ENCODE results near the gene OSBP2.
"Not testable (repeated sequence)": the region's sequence is repeated elsewhere in the genome, so short reads cannot be mapped to it uniquely, and the experiment has no call there.

Gene OSBP2

GRCh38 chr22:30774566-30774965, 79.9 kb downstream of the OSBP2 start:
- no peak overlapping the region for H3K4me2 ChIP-seq (ENCODE audit: low read length, poor library complexity, severe bottlenecking)
- no peak for DNase-seq
- no peak overlapping the region for H3K18ac ChIP-seq (ENCODE audit: low read depth in 1 of 2, low read length in 2 of 2)
- no peak overlapping the region for H3K4ac ChIP-seq (ENCODE audit: low read depth in 1 of 2, low read length in 2 of 2)
- H3K23ac ChIP-seq (ENCODE audit: low read length in 2 of 2), result no peak overlapping the region
- no peak overlapping the region for H3K4me3 ChIP-seq (ENCODE audit: insufficient read depth in 1 of 2, low read depth in 1 of 2, low read length in 2 of 2)
- H2BK12ac ChIP-seq (ENCODE audit: low read length in 2 of 2), result no peak overlapping the region
- H3K14ac ChIP-seq (ENCODE audit: low read length in 2 of 2), result no peak overlapping the region
- no peak overlapping the region for H2AK5ac ChIP-seq (ENCODE audit: low read length, severe bottlenecking)
- no peak overlapping the region for H2BK120ac ChIP-seq (ENCODE audit: low read depth, low read length)
- H4K8ac ChIP-seq (ENCODE audit: low read length), result no peak overlapping the region
- no peak overlapping the region for H3K27ac ChIP-seq (ENCODE audit: low read length, poor library complexity, severe bottlenecking)
- no peak overlapping the region for H2BK15ac ChIP-seq (ENCODE audit: low read depth, poor library complexity, severe bottlenecking)
- H2BK5ac ChIP-seq (ENCODE audit: low read depth, low read length, poor library complexity, severe bottlenecking), result no peak overlapping the region
- 92% methylated on average over 2 of the region's 4 CpGs for WGBS
- no peak overlapping the region for H2AFZ ChIP-seq (ENCODE audit: low read depth, low read length)
- H3K27me3 ChIP-seq (ENCODE audit: control insufficient read depth in 1 of 2, insufficient read depth in 1 of 2, low read length in 2 of 2), result peaks cover 0 to 12% of the 10 kb centered on the region in 2 experiments
- no peaks in the 10 kb centered on the region for H3K36me3 ChIP-seq (ENCODE audit: control insufficient read depth in 1 of 2, insufficient read depth in 2 of 2, low read depth in 1 of 2, low read length in 2 of 2)
- H3K9ac ChIP-seq (ENCODE audit: low read length), result no peak overlapping the region
- H4K91ac ChIP-seq (ENCODE audit: low read length), result no peak overlapping the region
- H3K79me1 ChIP-seq (replicated peaks; ENCODE audit: low read length, poor library complexity, severe bottlenecking), result no peaks in the 10 kb centered on the region
- H3K4me1 ChIP-seq (ENCODE audit: control insufficient read depth, insufficient read depth, low read depth, low read length), result peaks cover 1% of the 10 kb centered on the region
- no peaks in the 10 kb centered on the region for H3K9me3 ChIP-seq (ENCODE audit: control insufficient read depth, low read length)

- peaks cover 1% of the 10 kb centered on the region for H3K4me1 ChIP-seq (ENCODE audit: control insufficient read depth, insufficient read depth, low read depth, low read length)
- H3K4me3 ChIP-seq (ENCODE audit: insufficient read depth in 1 of 2, low read depth in 1 of 2, low read length in 2 of 2), result no peak overlapping the region
- no peak overlapping the region for H3K23ac ChIP-seq (ENCODE audit: low read length in 2 of 2)
- H4K8ac ChIP-seq (ENCODE audit: low read length), result no peak overlapping the region
- H3K79me1 ChIP-seq (replicated peaks; ENCODE audit: low read length, poor library complexity, severe bottlenecking), result no peaks in the 10 kb centered on the region
- 80% methylated on average over 2 of the region's 3 CpGs for WGBS
- no peak overlapping the region for H2BK12ac ChIP-seq (ENCODE audit: low read length in 2 of 2)
- H2BK15ac ChIP-seq (ENCODE audit: low read depth, poor library complexity, severe bottlenecking), result no peak overlapping the region
- no peak overlapping the region for H3K18ac ChIP-seq (ENCODE audit: low read depth in 1 of 2, low read length in 2 of 2)
- H3K9ac ChIP-seq (ENCODE audit: low read length), result no peak overlapping the region
- no peak overlapping the region for H3K27ac ChIP-seq (ENCODE audit: low read length, poor library complexity, severe bottlenecking)
- peaks cover 0 to 6% of the 10 kb centered on the region in 2 experiments for H3K27me3 ChIP-seq (ENCODE audit: control insufficient read depth in 1 of 2, insufficient read depth in 1 of 2, low read length in 2 of 2)
- no peak for DNase-seq
- no peaks in the 10 kb centered on the region for H3K9me3 ChIP-seq (ENCODE audit: control insufficient read depth, low read length)
- no peaks in the 10 kb centered on the region for H3K36me3 ChIP-seq (ENCODE audit: control insufficient read depth in 1 of 2, insufficient read depth in 2 of 2, low read depth in 1 of 2, low read length in 2 of 2)
- H2AFZ ChIP-seq (ENCODE audit: low read depth, low read length), result no peak overlapping the region
- no peak overlapping the region for H3K4me2 ChIP-seq (ENCODE audit: low read length, poor library complexity, severe bottlenecking)
- H2BK5ac ChIP-seq (ENCODE audit: low read depth, low read length, poor library complexity, severe bottlenecking), result no peak overlapping the region
- H3K14ac ChIP-seq (ENCODE audit: low read length in 2 of 2), result no peak overlapping the region
- H2BK120ac ChIP-seq (ENCODE audit: low read depth, low read length), result no peak overlapping the region
- no peak overlapping the region for H3K4ac ChIP-seq (ENCODE audit: low read depth in 1 of 2, low read length in 2 of 2)
- no peak overlapping the region for H4K91ac ChIP-seq (ENCODE audit: low read length)
- no peak overlapping the region for H2AK5ac ChIP-seq (ENCODE audit: low read length, severe bottlenecking)
Observed at GRCh38 chr22:30776476-30776875, 81.8 kb downstream of the OSBP2 start.

- H3K9ac ChIP-seq (ENCODE audit: low read length); H4K91ac ChIP-seq (ENCODE audit: low read length); H3K79me1 ChIP-seq (replicated peaks; ENCODE audit: low read length, poor library complexity, severe bottlenecking); H2AFZ ChIP-seq (ENCODE audit: low read depth, low read length); H2BK12ac ChIP-seq (ENCODE audit: low read length in 2 of 2); H3K4me1 ChIP-seq (ENCODE audit: control insufficient read depth, insufficient read depth, low read depth, low read length); H3K4ac ChIP-seq (ENCODE audit: low read depth in 1 of 2, low read length in 2 of 2); H3K36me3 ChIP-seq (ENCODE audit: control insufficient read depth in 1 of 2, insufficient read depth in 2 of 2, low read depth in 1 of 2, low read length in 2 of 2); H2BK15ac ChIP-seq (ENCODE audit: low read depth, poor library complexity, severe bottlenecking); H4K8ac ChIP-seq (ENCODE audit: low read length); H2BK5ac ChIP-seq (ENCODE audit: low read depth, low read length, poor library complexity, severe bottlenecking); H3K9me3 ChIP-seq (ENCODE audit: control insufficient read depth, low read length); H2AK5ac ChIP-seq (ENCODE audit: low read length, severe bottlenecking); H3K27me3 ChIP-seq (ENCODE audit: control insufficient read depth in 1 of 2, insufficient read depth in 1 of 2, low read length in 2 of 2); H3K14ac ChIP-seq (ENCODE audit: low read length in 2 of 2); H3K4me2 ChIP-seq (ENCODE audit: low read length, poor library complexity, severe bottlenecking); H3K18ac ChIP-seq (ENCODE audit: low read depth in 1 of 2, low read length in 2 of 2); H3K23ac ChIP-seq (ENCODE audit: low read length in 2 of 2); H3K4me3 ChIP-seq (ENCODE audit: insufficient read depth in 1 of 2, low read depth in 1 of 2, low read length in 2 of 2); H3K27ac ChIP-seq (ENCODE audit: low read length, poor library complexity, severe bottlenecking); DNase-seq; H2BK120ac ChIP-seq (ENCODE audit: low read depth, low read length): not testable (repeated sequence)
- WGBS, result 87% methylated on average over 5 of the region's 6 CpGs
Observed at GRCh38 chr22:30777146-30777545, 82.5 kb downstream of the OSBP2 start.

GRCh38 chr22:30777587-30777986, 82.9 kb downstream of the OSBP2 start:
- peaks cover 0 to 3% of the 10 kb centered on the region in 2 experiments for H3K27me3 ChIP-seq (ENCODE audit: control insufficient read depth in 1 of 2, insufficient read depth in 1 of 2, low read length in 2 of 2)
- no peak overlapping the region for H2BK120ac ChIP-seq (ENCODE audit: low read depth, low read length)
- H2BK5ac ChIP-seq (ENCODE audit: low read depth, low read length, poor library complexity, severe bottlenecking), result no peak overlapping the region
- 46% methylated on average over 2 of the region's 3 CpGs for WGBS
- no peaks in the 10 kb centered on the region for H3K9me3 ChIP-seq (ENCODE audit: control insufficient read depth, low read length)
- H3K18ac ChIP-seq (ENCODE audit: low read depth in 1 of 2, low read length in 2 of 2), result no peak overlapping the region
- H3K79me1 ChIP-seq (replicated peaks; ENCODE audit: low read length, poor library complexity, severe bottlenecking), result no peaks in the 10 kb centered on the region
- peaks cover 1% of the 10 kb centered on the region for H3K4me1 ChIP-seq (ENCODE audit: control insufficient read depth, insufficient read depth, low read depth, low read length)
- no peak overlapping the region for H3K9ac ChIP-seq (ENCODE audit: low read length)
- H3K14ac ChIP-seq (ENCODE audit: low read length in 2 of 2), result no peak overlapping the region
- H3K4me2 ChIP-seq (ENCODE audit: low read length, poor library complexity, severe bottlenecking), result no peak overlapping the region
- no peaks in the 10 kb centered on the region for H3K36me3 ChIP-seq (ENCODE audit: control insufficient read depth in 1 of 2, insufficient read depth in 2 of 2, low read depth in 1 of 2, low read length in 2 of 2)
- no peak overlapping the region for H2AFZ ChIP-seq (ENCODE audit: low read depth, low read length)
- no peak overlapping the region for H2BK12ac ChIP-seq (ENCODE audit: low read length in 2 of 2)
- no peak overlapping the region for H2BK15ac ChIP-seq (ENCODE audit: low read depth, poor library complexity, severe bottlenecking)
- H3K23ac ChIP-seq (ENCODE audit: low read length in 2 of 2), result no peak overlapping the region
- no peak overlapping the region for H4K91ac ChIP-seq (ENCODE audit: low read length)
- no peak overlapping the region for H3K27ac ChIP-seq (ENCODE audit: low read length, poor library complexity, severe bottlenecking)
- H3K4ac ChIP-seq (ENCODE audit: low read depth in 1 of 2, low read length in 2 of 2), result no peak overlapping the region
- no peak for DNase-seq
- no peak overlapping the region for H3K4me3 ChIP-seq (ENCODE audit: insufficient read depth in 1 of 2, low read depth in 1 of 2, low read length in 2 of 2)
- no peak overlapping the region for H2AK5ac ChIP-seq (ENCODE audit: low read length, severe bottlenecking)
- H4K8ac ChIP-seq (ENCODE audit: low read length), result no peak overlapping the region
